Aorta (tissue), 5 donors: ENCODE measurements around the gene YDJC. TPM values are rescaled to one million over a fixed set of nuclear protein-coding genes. Genes with fewer than 3 reads are reported as not detected.
A peak's percentile ranks its signal among the peaks of the same experiment; 100 is the strongest.

Source experiments
- ATAC-seq: fragments of 200-7000 bp; cut with Tn5 transposase; one replicate; pipeline ENCODE4 v1.9.1; 2022; ENCODE audit warnings: moderate library complexity; ENCODE audit not compliant: low FRiP score
- DNase-seq, 2 donors: peaks; one replicate each; pipeline ENCODE4 v3.0.0-alpha.2; 2020
- H3K27ac ChIP-seq, 2 donors: one replicate each; pipeline ENCODE4 v1.5.1; 2013; ENCODE audit warnings: low read length in 2 of 2, mild to moderate bottlenecking in 2 of 2, moderate library complexity in 2 of 2, control low read depth in 1 of 2, inconsistent platforms in 1 of 2, low read depth in 1 of 2
- H3K27me3 ChIP-seq, 2 donors: one replicate each; pipeline ENCODE4 v1.6.1; 2013; ENCODE audit warnings: control low read depth in 1 of 2, low read length in 1 of 2, mild to moderate bottlenecking in 1 of 2, moderate library complexity in 1 of 2; ENCODE audit not compliant: insufficient read depth in 2 of 2, control insufficient read depth in 1 of 2
- H3K36me3 ChIP-seq, 2 donors: one replicate each; pipeline ENCODE4 v1.6.1; 2013; ENCODE audit warnings: control low read depth in 1 of 2, low read length in 1 of 2, mild to moderate bottlenecking in 1 of 2; ENCODE audit not compliant: insufficient read depth in 2 of 2, control insufficient read depth in 1 of 2
- H3K4me1 ChIP-seq, 2 donors: one replicate each; pipeline ENCODE4 v1.6.1; 2013; ENCODE audit warnings: low read length in 2 of 2, control low read depth in 1 of 2, mild to moderate bottlenecking in 1 of 2, moderate library complexity in 1 of 2; ENCODE audit not compliant: insufficient read depth in 2 of 2, control insufficient read depth in 1 of 2
- H3K4me3 ChIP-seq, 2 donors: one replicate each; pipeline ENCODE4 v1.5.1; 2013; ENCODE audit warnings: low read length in 2 of 2, control low read depth in 1 of 2, mild to moderate bottlenecking in 1 of 2
- H3K9me3 ChIP-seq: one replicate; pipeline ENCODE4 v1.6.1; 2013; ENCODE audit warnings: mild to moderate bottlenecking, low read length; ENCODE audit not compliant: control insufficient read depth
- WGBS, 2 donors: extraction: QIAGEN DNeasy Blood & Tissue Kit; methylation state at CpG; one replicate each; pipeline ENCODE4 v1.1.7; 2013; 5-methylcytosine and 5-hydroxymethylcytosine counted together
- intact Hi-C, 2 donors: fragments of 100-400 bp; cut with DNase I; formaldehyde crosslinking; loops; one replicate each; pipeline versions ENCODE4 v1.14.2 to v1.15.0; 2022
- polyA plus RNA-seq, 2 donors: library from polyadenylated mRNA; stranded (reverse); fragments of 200-250 nt; gene quantifications; one replicate each; pipeline ENCODE4 v1.2.3, GENCODE V29; 2013
- total RNA-seq, 2 donors: library from RNA; stranded (reverse); fragmentation: NEBNext Ultra II Directional; extraction: Animal tissue kit (Norgen Biotek cat#: 25700); gene quantifications; one replicate each; pipeline ENCODE4 v1.2.1, GENCODE V29; 2021
- donor health status: healthy with polysubstance abuse.
- donor health status: Bipolar disorder and iron deficiency.
- donor health status: DM: no; HTN: no; CAD: no.
- donor health status: DM: no; HTN: no; CAD: no.
- donor health status: DM: yes; HTN: yes; CAD: no.

Gene YDJC
- total and polyA plus RNA-seq, 4 donors, result 9.0 to 12.0 (median 11.0) TPM

- H3K9me3 ChIP-seq, result no peaks in the 10 kb centered on the region
- intact Hi-C loops, result loop anchor here in 1 of 2 donors (5.0 kb wide), 1 partner anchor 268 kb away; no protein-coding TSS in a partner anchor
- WGBS, 2 donors, result 86 to 90% methylated on average over 8 to 9 of the region's 9 CpGs
- no peak overlapping the region for H3K4me3 ChIP-seq
- no peak overlapping the region for H3K27ac ChIP-seq
- ATAC-seq (no peak), DNase-seq (no peak)
- no peaks in the 10 kb centered on the region for H3K27me3 ChIP-seq
- no peaks in the 10 kb centered on the region for H3K4me1 ChIP-seq
- H3K36me3 ChIP-seq, result peaks cover 6 to 7% of the 10 kb centered on the region in 2 donors
Observed at GRCh38 chr22:21669026-21669425, 39.2 kb upstream of the YDJC start.

- intact Hi-C loops, result loop anchor here in 1 of 2 donors (5.0 kb wide), 1 partner anchor 271 kb away; no protein-coding TSS in a partner anchor
- H3K27me3 ChIP-seq, result no peaks in the 10 kb centered on the region
- H3K36me3 ChIP-seq, result no peaks in the 10 kb centered on the region
- H3K9me3 ChIP-seq, result no peaks in the 10 kb centered on the region
- ATAC-seq (no peak), DNase-seq (no peak)
- no peak overlapping the region for H3K27ac ChIP-seq
- no peaks in the 10 kb centered on the region for H3K4me1 ChIP-seq
- H3K4me3 ChIP-seq, result peak overlapping the region in 1 of 2 donors; percentile 85
- 47% methylated on average over 16 of the region's 16 CpGs for WGBS, 2 donors
Observed at GRCh38 chr22:21666786-21667185, 37.0 kb upstream of the YDJC start.

GRCh38 chr22:21665047-21665851, 35.4 kb upstream of the YDJC start:
- intact Hi-C loops, result loop anchor here in 1 of 2 donors (5.0 kb wide), 1 partner anchor 272 kb away; no protein-coding TSS in a partner anchor
- no peak for ATAC-seq
- Histone ChIP-seq H3K4me1 (no peaks in the 10 kb centered on the region), H3K27ac (peak overlapping the region; percentile 62 to 68), H3K4me3 (peak overlapping the region in 1 of 2 donors; percentile 85), H3K9me3 (no peaks in the 10 kb centered on the region), H3K27me3 (no peaks in the 10 kb centered on the region), H3K36me3 (no peaks in the 10 kb centered on the region)
- 71 to 73% methylated on average over 26 of the region's 26 CpGs for WGBS, 2 donors
- no peak for DNase-seq

DNA sequence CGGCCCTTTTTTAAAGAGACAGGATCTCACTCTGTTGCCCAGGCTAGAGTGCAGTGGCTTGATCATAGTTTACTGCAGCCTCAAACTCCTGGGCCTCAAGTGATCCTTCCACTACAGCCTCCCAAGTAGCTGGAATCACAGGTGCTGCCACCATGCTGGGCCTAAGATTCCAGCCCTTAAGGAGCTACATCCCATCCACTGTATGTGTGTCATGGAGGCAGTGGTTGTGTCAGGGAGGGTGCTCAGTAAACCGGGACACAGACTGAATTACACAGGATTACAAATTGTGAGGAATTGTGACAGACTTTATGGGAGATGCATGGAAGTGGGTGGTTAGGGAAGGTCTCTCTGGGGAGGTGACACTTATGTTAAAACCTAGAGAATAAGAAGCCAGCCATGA, 33.9 kb upstream of the YDJC start:
- H3K4me3 ChIP-seq, result no peak overlapping the region
- 84 to 91% methylated on average over 2 of the region's 2 CpGs for WGBS, 2 donors
- no peaks in the 10 kb centered on the region for H3K27me3 ChIP-seq
- DNase-seq (no peak), ATAC-seq (no peak)
- H3K27ac ChIP-seq, result no peak overlapping the region
- no peaks in the 10 kb centered on the region for H3K4me1 ChIP-seq
- H3K36me3 ChIP-seq, result no peaks in the 10 kb centered on the region
- intact Hi-C loops, result no loop called here
- H3K9me3 ChIP-seq, result no peaks in the 10 kb centered on the region

DNA sequence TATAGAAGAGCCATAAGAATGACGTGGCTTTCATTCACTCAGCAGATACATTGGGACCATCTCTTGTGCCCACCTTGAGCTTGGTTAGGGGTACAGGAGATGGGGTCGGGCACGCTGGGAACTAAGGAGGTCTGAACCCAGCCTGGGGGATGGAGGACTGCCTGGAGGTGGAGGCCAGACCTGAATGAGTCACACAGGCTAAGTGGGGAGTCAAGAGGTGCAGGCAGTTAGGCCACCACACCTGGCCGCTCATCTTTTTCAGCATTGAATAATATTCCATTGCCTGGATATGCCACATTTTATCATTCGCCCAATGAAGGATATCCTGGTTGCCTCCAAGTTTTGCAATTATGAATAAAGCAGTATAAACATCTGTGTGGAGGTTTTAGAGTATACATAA, 32.2 kb upstream of the YDJC start:
- ATAC-seq (no peak), DNase-seq (no peak)
- Histone ChIP-seq H3K27ac (no peak overlapping the region), H3K27me3 (no peaks in the 10 kb centered on the region), H3K36me3 (no peaks in the 10 kb centered on the region), H3K9me3 (no peaks in the 10 kb centered on the region), H3K4me1 (no peaks in the 10 kb centered on the region), H3K4me3 (no peak overlapping the region)
- intact Hi-C loops, result no loop called here
- 89 to 93% methylated on average over 5 of the region's 5 CpGs for WGBS, 2 donors

DNA sequence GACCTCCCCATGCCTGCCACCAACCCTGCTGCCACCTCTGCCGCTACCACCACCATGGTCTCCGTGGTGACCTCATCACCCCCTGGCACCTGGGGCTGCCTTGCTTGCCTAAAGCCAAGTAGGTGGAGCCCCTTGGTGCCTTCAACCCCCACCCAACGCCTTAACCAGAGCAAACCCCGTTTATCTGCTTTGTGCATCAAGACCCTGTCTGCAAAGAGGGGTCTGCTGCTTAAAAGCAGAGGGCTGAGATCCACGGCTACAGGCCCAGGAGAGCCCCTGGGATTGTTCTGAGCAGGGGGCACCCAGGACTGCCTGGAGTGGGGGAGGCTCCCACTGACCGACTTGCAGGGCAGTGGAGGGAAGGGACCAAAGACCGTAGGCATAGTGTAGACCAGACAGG, 31.1 kb upstream of the YDJC start:
- H3K27me3 ChIP-seq, result no peaks in the 10 kb centered on the region
- no peaks in the 10 kb centered on the region for H3K9me3 ChIP-seq
- intact Hi-C loops, result no loop called here
- DNase-seq, result no peak
- H3K27ac ChIP-seq, result no peak overlapping the region
- 68 to 77% methylated on average over 7 of the region's 7 CpGs for WGBS, 2 donors
- no peaks in the 10 kb centered on the region for H3K36me3 ChIP-seq
- no peaks in the 10 kb centered on the region for H3K4me1 ChIP-seq
- no peak for ATAC-seq
- H3K4me3 ChIP-seq, result no peak overlapping the region

- no peak for ATAC-seq
- Histone ChIP-seq H3K4me1 (no peaks in the 10 kb centered on the region), H3K27ac (no peak overlapping the region), H3K9me3 (no peaks in the 10 kb centered on the region), H3K4me3 (no peak overlapping the region), H3K27me3 (no peaks in the 10 kb centered on the region), H3K36me3 (no peaks in the 10 kb centered on the region)
- WGBS, 2 donors, result 78 to 81% methylated on average over 7 of the region's 7 CpGs
- intact Hi-C loops, result no loop called here
- no peak for DNase-seq
Observed at GRCh38 chr22:21659864-21660525, 30.2 kb upstream of the YDJC start.

DNA sequence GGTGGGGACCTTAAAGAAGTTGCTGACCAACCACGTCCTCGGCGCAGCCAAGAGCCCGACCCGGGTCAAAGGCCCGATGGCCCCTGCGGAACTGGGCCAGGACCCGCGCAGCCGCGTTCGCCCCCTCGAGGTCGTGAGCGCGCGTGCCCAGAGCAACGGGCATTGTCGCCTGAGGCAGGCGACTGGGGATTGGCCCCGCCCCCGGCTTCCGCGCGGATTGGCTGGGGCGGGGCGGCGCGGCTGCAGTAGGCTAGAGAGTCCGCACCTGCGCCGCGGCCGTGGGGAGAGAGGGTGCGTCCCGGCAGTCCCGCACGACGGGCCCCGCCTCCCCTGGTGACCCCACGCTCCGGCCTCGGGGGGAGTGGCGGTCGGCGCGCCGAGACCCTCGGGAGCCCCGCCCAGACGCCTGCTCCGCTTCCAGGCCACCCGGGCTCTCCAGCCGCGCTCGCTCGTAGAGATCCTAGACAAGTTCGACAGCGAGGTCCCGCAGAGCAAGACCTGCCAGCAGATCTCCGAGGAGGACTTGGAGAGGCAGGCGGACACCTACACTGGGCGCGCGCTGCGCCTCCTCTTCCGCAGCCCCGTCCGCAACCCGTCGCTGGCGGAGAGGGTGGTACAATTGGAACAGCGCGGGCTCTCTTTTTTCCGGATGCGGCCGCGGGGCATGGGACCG, 27.7 kb upstream of the YDJC start:
- intact Hi-C loops, result no loop called here
- H3K27me3 ChIP-seq, result no peaks in the 10 kb centered on the region
- peak overlapping the region in 1 of 2 donors; percentile 23 for H3K4me3 ChIP-seq
- H3K9me3 ChIP-seq, result no peaks in the 10 kb centered on the region
- DNase-seq, result peak; percentile 75 to 89
- no peaks in the 10 kb centered on the region for H3K36me3 ChIP-seq
- no peaks in the 10 kb centered on the region for H3K4me1 ChIP-seq
- ATAC-seq, result peak; percentile 66
- H3K27ac ChIP-seq, result no peak overlapping the region
- WGBS, 2 donors, result 1% methylated on average over 47 to 79 of the region's 79 CpGs
